Endothelial cell of umbilical vein (primary cell): Measurements from ENCODE around the gene ARHGEF40. TPM values are rescaled to one million over a fixed set of nuclear protein-coding genes. Genes with fewer than 3 reads are reported as not detected.

Experiments used
- BruUV-seq: library from RNA; stranded (reverse); fragments of 400-500 nt; replicated peaks from 2 replicates; lab custom pipeline; 2021; lab: Mats Ljungman, UMichigan
- CTCF ChIA-PET: fragments of 300-600, 350-600 bp; sonication (Branson Sonifier 250); formaldehyde crosslinking; loops from one replicate; lab custom pipeline; 2021; ENCODE audit warnings: antibody characterized with exemption, inconsistent platforms; lab: Charles Lee
- POLR2A ChIA-PET: fragments of 300-600, 350-600 bp; sonication (Branson Sonifier 250); formaldehyde crosslinking; loops from one replicate; lab custom pipeline; 2021; ENCODE audit warnings: antibody characterized with exemption, inconsistent platforms; lab: Charles Lee
- DNase-seq: peaks from one replicate; pipeline ENCODE4 v3.0.0-alpha.2; 2011; ENCODE audit warnings: low read depth, low spot score
- FAIRE-seq: peaks from 2 replicates; lab custom pipeline; 2011; peaks lifted over from hg19 to GRCh38; lab: Jason Lieb, UNC
- H2AFZ ChIP-seq: 2 replicates; pipeline ENCODE4 v1.6.0; 2012; ENCODE audit warnings: low read depth, low read length, control low read depth, inconsistent platforms
- H3K27ac ChIP-seq: 2 replicates; pipeline ENCODE4 v1.5.1; 2011; ENCODE audit warnings: low read depth, mild to moderate bottlenecking, control low read depth, low read length, moderate library complexity; ENCODE audit not compliant: insufficient read depth
- H3K27me3 ChIP-seq, 2 experiments: 2 replicates each; pipeline versions ENCODE4 v1.6.0 to v1.6.1; 2011; ENCODE audit warnings: low read length in 2 of 2, mixed read lengths in 1 of 2; ENCODE audit not compliant: control insufficient read depth in 2 of 2, insufficient read depth in 2 of 2
- H3K36me3 ChIP-seq, 2 experiments: 2 replicates in 1 of 2; 3 replicates in 1 of 2; pipeline ENCODE4 v1.5.1; 2011; ENCODE audit warnings: low read length in 2 of 2, mild to moderate bottlenecking in 1 of 2, moderate library complexity in 1 of 2; ENCODE audit not compliant: control insufficient read depth in 2 of 2, insufficient read depth in 2 of 2; ENCODE audit errors: extremely low read depth in 1 of 2
- H3K4me1 ChIP-seq: 3 replicates; pipeline ENCODE4 v1.5.1; 2011; ENCODE audit warnings: mild to moderate bottlenecking, low read length; ENCODE audit not compliant: control insufficient read depth, insufficient read depth; ENCODE audit errors: extremely low read depth
- H3K4me2 ChIP-seq: 2 replicates; pipeline ENCODE4 v1.6.1; 2011; ENCODE audit warnings: low read length, control low read depth, mixed read lengths; ENCODE audit not compliant: insufficient read depth
- H3K4me3 ChIP-seq, 3 experiments: fragments of 200-600 bp in 1 of 3; sonication (generic), shearing (Covaris generic) in 1 of 3; replicated peaks in 1 of 3; 2 replicates each; pipeline ENCODE4 v1.5.1; 2011 to 2016; ENCODE audit warnings: control low read depth in 3 of 3, low read length in 3 of 3, mild to moderate bottlenecking in 2 of 3, inconsistent platforms in 1 of 3, low read depth in 1 of 3, moderate library complexity in 1 of 3; ENCODE audit not compliant: insufficient read depth in 1 of 3
- H3K79me2 ChIP-seq: 2 replicates; pipeline ENCODE4 v1.6.0; 2012; ENCODE audit warnings: low read length, inconsistent platforms; ENCODE audit not compliant: control insufficient read depth, insufficient read depth
- H3K9ac ChIP-seq: replicated peaks from 2 replicates; pipeline ENCODE3; 2011; ENCODE audit warnings: low read length, control low read depth; ENCODE audit not compliant: insufficient read depth; ENCODE audit errors: extremely low read depth
- H3K9me1 ChIP-seq: replicated peaks from 3 replicates; pipeline ENCODE4 v1.6.0; 2011; ENCODE audit warnings: mild to moderate bottlenecking, low read length; ENCODE audit not compliant: control insufficient read depth, insufficient read depth; ENCODE audit errors: extremely low read depth
- H3K9me3 ChIP-seq: replicated peaks from 2 replicates; pipeline ENCODE4 v1.5.1; 2012; ENCODE audit warnings: low read length, inconsistent platforms; ENCODE audit not compliant: control insufficient read depth, insufficient read depth
- H4K20me1 ChIP-seq: replicated peaks from 2 replicates; pipeline ENCODE3; 2011; ENCODE audit warnings: mild to moderate bottlenecking, low read length; ENCODE audit not compliant: control insufficient read depth, insufficient read depth; ENCODE audit errors: extremely low read depth
- CTCF ChIP-seq, 2 donors: IDR thresholded peaks; 1 replicate in 1 of 2; 2 replicates in 1 of 2; pipeline ENCODE4 v1.5.1; 2011; ENCODE audit warnings: low read length in 2 of 2, mild to moderate bottlenecking in 2 of 2, moderate library complexity in 2 of 2, control low read depth in 1 of 2, inconsistent platforms in 1 of 2, low read depth in 1 of 2; ENCODE audit not compliant: insufficient read depth in 1 of 2; ENCODE audit errors: extremely low read depth in 1 of 2
- EZH2 ChIP-seq: IDR thresholded peaks from 2 replicates; pipeline ENCODE4 v1.6.1; 2012; ENCODE audit warnings: borderline replicate concordance, low read depth, mild to moderate bottlenecking, moderate library complexity, low read length, inconsistent platforms; ENCODE audit not compliant: severe bottlenecking
- FOS ChIP-seq: IDR thresholded peaks from 2 replicates; pipeline ENCODE4 v1.6.1; 2011; ENCODE audit warnings: mild to moderate bottlenecking, low read length, moderate library complexity, borderline replicate concordance; ENCODE audit not compliant: insufficient read depth
- GATA2 ChIP-seq: IDR thresholded peaks from 2 replicates; pipeline ENCODE4 v1.7.0; 2011; ENCODE audit warnings: low read depth, mild to moderate bottlenecking, moderate library complexity, mixed read lengths, low read length; ENCODE audit not compliant: insufficient read length, insufficient read depth
- JUN ChIP-seq: IDR thresholded peaks from 2 replicates; pipeline ENCODE4 v1.6.1; 2011; ENCODE audit warnings: borderline replicate concordance, low read depth; ENCODE audit not compliant: insufficient read length, insufficient read depth
- MAX ChIP-seq: IDR thresholded peaks from 2 replicates; pipeline ENCODE4 v1.6.1; 2011; ENCODE audit not compliant: insufficient read depth, insufficient read length
- MYC ChIP-seq: IDR thresholded peaks from one replicate; pipeline ENCODE4 v1.6.1; 2011; ENCODE audit warnings: mild to moderate bottlenecking, low read depth, low read length
- POLR2A ChIP-seq: IDR thresholded peaks from 2 replicates; pipeline ENCODE4 v1.6.1; 2012; ENCODE audit warnings: low read depth, mild to moderate bottlenecking, control low read depth, low read length
- POLR2AphosphoS5 ChIP-seq: IDR thresholded peaks from 2 replicates; pipeline ENCODE4 v1.6.1; 2012; ENCODE audit warnings: low read depth, mild to moderate bottlenecking, control low read depth, low read length, moderate library complexity; ENCODE audit not compliant: insufficient read depth
- dilution Hi-C: fragments of 300-500 bp; cut with MboI; formaldehyde crosslinking; loops from one replicate; pipeline ENCODE4 v1.15.0; 2019; ENCODE audit warnings: low sequenced_read_pairs; ENCODE audit not compliant: extremely low pct_ligation_motif_present
- intact Hi-C: fragments of 100-400 bp; cut with micrococcal nuclease; formaldehyde crosslinking; loops from one replicate; pipeline ENCODE4 v1.10.0; 2022
- polyA plus RNA-seq, 4 experiments: library from polyadenylated mRNA; depleted of rRNA in 3 of 4; stranded (reverse) in 3 of 4; unstranded in 1 of 4; fragments of >200 nt; gene quantifications; 2 replicates each; pipeline versions ENCODE4 v1.2.1 to v1.2.3, GENCODE V29; 2011 to 2012; ENCODE audit warnings: missing spikeins in 1 of 4
- total RNA-seq: library from RNA; stranded (reverse); gene quantifications from 2 replicates; pipeline ENCODE4 v1.2.3, GENCODE V29; 2021

The ARHGEF40 gene
- total and polyA plus RNA-seq, 2 donors (not counting 3 experiments of a cell fraction or from before 2014, with no cell fraction given), result 2.6 to 19.9 TPM

GRCh38 chr14:21109377-21110138, 39.5 kb downstream of the ARHGEF40 start:
- H3K36me3 ChIP-seq, result no peaks in the 10 kb centered on the region
- FAIRE-seq (no peak), DNase-seq (no peak)
- peaks cover 8% of the 10 kb centered on the region for H3K4me1 ChIP-seq
- POLR2A ChIA-PET, result no interaction called here
- H3K9me1 ChIP-seq, result no peaks in the 10 kb centered on the region
- TF ChIP-seq FOS (no peak), CTCF (IDR thresholded peaks at IDR 0.05; ENCODE audit: extremely low read depth in 1 of 2, insufficient read depth in 1 of 2, low read depth in 1 of 2, low read length in 2 of 2) (no peak), MAX (no peak), POLR2A (no peak), POLR2AphosphoS5 (no peak), EZH2 (no peak), JUN (no peak), GATA2 (no peak), MYC (no peak)
- H3K79me2 ChIP-seq, result no peaks in the 10 kb centered on the region
- H3K4me2 ChIP-seq, result no peak overlapping the region
- BruUV-seq, result no TSS peak
- no peaks in the 10 kb centered on the region for H3K9me3 ChIP-seq
- dilution Hi-C loops, result no loop called here
- no peaks in the 10 kb centered on the region for H4K20me1 ChIP-seq
- H3K4me3 ChIP-seq, result no peak overlapping the region
- no peak overlapping the region for H3K9ac ChIP-seq
- H3K27ac ChIP-seq, result no peak overlapping the region
- peaks cover 2 to 3% of the 10 kb centered on the region in 2 experiments for H3K27me3 ChIP-seq
- CTCF ChIA-PET, result interaction anchor here (0.7 to 10.4 kb wide), 7 partner anchors 13 to 94 kb away, joined by 3 to 310 read pairs (median 3); no protein-coding TSS in a partner anchor
- H2AFZ ChIP-seq, result no peak overlapping the region
- intact Hi-C loops, result no loop called here
